Endometrium (tissue), 2 donors: ENCODE measurements around the gene COL4A6.

Experiments
- FAIRE-seq: peaks from 2 replicates; lab custom pipeline; 2012; peaks lifted over from hg19 to GRCh38; lab: Jason Lieb, UNC
- donor health status: control.
- donor health status: control.

COL4A6 gene

DNA sequence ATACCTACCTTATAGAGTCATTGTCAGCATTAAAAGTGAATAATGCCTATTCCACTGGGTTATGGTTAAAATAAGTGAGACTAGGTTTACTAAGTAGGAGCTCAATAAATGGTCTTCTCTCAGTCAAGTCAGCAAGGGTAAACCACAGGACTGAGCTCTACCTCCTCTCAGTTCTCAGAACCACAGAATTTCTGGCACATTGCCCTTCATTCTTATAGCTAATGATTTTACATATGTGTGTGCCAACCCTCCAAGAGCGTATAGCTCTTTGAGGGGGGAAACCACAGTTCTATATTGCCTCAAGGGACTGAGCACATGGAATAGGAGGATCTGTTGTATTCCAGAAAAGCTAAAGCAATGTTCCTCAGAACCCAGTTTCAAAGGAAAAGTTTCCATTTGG is 221.8 kb downstream of the COL4A6 start:
- no peak for FAIRE-seq

DNA sequence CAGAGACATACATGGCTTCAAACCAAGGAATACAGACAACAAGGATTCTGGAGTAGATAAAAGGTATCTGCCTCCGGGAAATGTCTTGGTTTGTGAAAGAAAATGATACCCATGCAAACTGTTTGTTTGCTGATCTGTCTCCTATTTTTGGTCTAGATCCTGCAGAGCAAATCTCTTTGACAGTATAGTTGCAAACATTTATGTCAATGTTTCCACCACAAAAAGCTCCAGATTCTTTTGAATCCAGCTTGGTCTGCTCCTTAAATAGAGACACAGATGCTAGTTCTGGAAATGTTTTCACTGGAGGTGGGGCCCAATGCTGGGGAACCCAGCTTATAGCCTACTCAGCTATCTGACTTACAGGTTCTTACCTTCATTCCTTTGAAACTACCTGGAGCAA is 226.9 kb downstream of the COL4A6 start:
- FAIRE-seq: no peak

DNA sequence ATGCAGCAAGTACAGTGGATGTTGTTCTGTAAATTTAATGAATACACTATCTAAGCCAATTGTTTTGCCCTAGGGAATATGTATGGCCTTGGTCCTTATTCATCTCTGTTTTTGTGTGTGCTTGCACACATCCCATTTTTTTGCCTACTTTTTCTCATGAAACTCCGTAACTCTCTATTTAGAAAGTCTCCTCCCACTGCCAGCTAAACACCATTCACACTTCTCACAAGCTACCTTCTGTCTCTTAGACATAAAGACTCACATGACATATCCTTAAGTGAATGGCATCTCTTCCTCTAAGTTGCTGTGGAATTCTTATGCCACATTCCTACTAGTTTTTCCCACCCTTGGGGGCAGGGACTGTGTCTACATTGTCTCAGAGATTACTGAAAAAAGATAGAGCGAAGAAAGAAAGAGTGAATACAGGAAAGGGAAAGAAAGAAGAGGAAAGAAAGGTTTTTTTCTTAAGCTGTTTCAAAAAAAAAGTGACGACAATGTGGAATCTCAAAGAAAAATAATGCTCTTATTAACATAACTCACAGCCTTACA is 229.1 kb downstream of the COL4A6 start:
- no peak for FAIRE-seq

DNA sequence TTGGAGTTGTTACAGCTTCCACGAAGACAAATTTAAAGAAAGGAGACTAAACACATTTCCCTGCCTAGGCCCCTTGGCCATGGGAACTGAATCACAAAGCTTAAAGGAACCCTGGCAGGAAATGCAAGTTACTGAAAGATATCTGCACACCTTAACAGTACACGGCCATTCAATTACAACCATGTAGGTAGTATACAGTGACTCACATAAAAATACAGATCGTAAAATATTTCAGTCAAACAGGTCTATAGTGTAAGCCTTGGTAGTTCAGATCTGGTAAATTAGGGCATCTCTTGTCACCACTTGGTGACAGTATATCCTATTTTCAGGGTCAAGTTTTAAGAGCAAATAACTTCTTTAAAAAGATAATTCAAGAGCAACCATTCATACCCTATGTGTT is 234.7 kb downstream of the COL4A6 start:
- FAIRE-seq: no peak

DNA sequence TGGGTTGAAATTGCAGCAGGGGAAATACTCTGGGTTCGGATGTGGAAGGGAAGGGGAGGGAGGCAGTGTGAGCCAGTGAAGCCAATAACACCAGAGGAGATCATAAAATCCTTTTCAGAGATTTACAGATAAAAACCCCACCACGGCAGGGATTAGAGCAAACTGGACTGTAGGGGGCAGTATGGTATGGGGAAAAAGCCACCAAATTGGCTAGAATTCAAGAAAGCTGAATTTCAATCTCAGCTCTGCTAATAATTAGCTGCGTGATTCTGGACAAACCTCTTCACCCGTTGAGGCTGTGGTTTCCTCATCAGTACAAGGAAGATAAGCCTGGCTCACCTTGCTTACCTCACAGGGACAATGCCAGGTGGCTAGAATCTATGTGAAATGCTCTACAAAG is 238.5 kb downstream of the COL4A6 start:
- no peak for FAIRE-seq

DNA sequence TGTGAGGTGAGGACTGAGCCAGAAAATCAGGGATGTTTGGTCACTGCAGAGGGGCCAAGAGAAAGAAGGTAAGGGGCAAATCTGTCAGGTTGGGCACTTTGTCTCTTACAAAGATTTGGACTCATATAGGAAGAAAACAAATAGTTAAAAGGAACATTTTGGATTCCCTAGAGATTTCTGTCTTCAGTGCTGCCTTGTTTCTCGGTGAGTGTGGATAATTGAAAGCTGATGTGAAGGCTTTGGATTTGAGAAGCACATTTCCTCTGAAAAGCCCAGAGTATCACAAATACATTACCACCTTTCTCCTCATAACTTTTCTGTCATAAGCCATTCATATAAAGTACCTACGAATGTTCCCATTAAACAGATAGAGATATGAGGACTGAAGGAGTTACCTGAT is 239.2 kb downstream of the COL4A6 start:
- no peak for FAIRE-seq

DNA sequence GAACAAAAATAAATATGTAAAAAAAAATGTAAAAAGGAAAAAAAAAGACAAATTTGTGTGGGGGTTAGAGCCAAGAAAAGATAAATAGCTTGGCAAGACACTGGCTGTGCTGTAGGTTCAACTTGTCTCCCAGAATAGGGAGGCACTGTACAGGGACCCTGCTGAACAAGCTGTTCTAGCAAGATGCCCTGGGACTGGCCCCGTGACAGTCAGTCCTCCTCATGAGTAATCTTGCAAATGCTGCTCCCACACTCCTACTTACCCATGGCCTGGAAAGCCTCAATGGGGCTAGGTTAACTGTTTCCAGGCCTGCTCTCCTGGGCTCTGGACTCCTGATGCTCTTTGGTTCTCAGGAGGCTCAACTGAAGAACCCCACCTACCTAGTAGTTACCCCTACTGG is 239.8 kb downstream of the COL4A6 start:
- FAIRE-seq: no peak

DNA sequence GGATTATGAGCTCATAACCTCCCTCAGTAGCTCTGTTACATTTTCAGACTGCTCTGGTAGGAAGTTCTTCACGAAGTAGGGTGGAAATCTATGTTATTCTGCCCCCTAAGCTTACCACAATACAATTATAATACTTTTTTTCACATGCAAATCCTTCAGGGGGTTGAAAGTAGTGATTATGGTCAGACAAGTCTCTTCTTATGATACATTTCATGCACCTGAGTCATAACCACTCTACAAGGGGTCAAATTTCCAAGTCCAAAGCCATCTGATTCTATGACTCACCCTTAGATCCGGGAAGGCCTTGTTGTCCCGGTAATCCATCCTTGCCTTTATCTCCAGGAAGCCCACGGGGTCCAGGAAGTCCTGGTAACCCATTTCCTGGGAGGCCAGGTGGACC is 251.4 kb downstream of the COL4A6 start:
- no peak for FAIRE-seq

DNA sequence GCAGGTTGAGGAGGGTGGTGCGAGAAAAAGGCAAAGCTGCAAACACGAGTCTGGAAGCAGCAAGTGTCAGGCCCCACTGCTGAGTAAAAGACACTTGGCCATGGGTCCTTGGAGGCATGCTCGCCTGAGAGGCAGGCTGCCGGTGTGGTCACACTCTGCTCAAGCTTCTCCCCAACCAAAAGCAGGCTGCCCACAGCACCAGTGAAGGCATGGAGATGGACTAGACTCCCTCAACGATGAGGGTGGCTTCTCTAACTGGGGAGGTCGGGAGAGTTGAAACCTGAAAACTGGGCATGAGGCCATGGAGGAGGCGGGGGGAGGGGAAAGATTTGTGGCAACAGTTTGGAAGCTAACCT is 260.1 kb downstream of the COL4A6 start:
- no peak for FAIRE-seq

DNA sequence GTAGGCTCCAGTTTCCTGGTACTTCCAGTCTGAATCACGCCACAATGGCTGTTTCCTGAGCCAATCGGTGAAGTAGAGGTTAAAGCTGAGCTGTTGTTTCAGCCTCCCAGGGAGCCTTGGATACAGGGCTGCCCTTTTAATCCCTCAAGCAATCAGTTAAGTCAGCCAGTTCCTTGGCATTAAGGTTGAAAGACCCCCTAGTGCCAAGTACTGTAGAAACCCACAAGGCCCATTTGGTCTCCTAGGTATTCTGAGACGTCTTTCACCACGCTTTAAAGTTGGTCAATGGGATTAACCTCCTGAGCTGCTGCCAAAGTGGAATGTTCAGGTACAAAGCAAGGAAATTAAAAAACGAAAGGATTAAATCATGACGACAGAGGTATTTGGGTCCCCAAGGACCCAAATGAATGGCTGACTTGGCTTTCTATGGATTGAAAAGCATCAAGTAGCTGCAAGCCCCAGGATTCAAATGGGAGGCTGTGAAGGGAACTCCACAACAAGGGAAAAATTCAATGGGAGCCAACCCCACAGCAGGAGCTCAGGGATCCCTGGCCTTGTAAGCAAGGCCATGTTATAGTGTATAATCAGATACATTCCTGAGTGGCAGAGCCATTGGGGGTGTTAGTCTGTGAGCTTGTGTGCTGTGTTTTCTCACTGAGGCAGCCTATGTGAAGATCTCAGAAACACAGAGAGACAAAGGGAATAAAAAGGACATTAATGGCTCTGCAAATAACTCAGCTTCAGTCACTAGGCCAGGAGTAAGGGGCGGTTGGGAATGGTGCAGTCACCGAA is 260.7 kb downstream of the COL4A6 start:
- FAIRE-seq: no peak

DNA sequence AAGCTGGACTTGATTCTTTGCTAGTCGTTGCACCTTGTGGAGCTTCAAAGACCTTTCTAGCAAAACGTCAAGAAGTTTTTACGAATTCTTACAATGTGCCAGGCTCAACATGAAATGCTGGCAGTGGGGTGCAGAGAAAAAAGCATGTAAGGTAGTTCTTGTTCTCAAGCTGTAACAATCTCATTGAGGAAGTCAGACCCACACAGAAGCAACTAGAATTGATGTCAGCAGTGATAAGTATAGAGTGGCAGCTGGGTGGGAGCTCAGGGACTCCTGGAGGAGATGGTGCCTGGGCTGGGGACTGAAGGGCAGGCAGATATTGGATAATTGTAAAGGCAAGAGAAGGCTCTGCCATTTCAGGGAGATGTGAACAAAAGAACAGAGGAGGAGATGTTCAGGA is 264.3 kb downstream of the COL4A6 start:
- no peak for FAIRE-seq

DNA sequence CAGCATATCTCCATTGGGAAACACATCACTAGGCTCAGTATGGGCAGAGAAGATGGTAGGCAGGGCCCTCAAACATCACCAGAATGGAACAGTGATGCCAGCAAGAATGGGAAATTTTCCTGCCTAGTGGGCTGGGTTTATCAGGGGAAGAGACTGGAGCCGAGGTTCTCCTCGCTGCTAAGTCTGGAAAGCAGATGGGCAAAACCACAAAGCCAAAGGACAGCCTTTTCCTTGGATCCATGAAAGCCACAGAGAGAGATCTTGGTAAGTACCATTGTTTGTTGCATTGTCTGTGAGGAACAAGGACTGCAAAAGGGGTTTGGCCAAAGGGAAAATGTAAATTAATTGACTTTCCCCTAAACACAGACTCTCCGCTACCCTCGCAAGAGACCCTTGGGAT is 266.6 kb downstream of the COL4A6 start:
- FAIRE-seq: no peak

DNA sequence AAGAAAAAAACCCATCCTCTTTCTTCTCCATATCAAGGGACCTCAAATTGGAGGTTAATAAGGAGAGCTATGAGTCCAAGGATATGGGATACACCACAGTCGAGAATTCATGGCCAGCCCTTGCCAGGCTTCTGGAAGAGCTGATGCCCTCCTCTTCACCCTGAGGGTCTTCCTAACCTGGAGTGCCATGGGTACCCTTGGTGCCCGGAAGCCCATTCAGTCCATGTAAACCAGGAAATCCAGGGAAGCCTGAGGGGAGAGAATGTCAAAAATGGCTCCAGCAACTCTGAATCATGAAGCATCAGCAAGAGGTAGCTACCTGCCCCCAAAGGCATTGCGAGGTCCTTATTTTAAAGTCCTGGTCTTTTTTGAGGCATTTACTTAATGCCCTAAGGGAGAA is 268.5 kb downstream of the COL4A6 start:
- no peak for FAIRE-seq

DNA sequence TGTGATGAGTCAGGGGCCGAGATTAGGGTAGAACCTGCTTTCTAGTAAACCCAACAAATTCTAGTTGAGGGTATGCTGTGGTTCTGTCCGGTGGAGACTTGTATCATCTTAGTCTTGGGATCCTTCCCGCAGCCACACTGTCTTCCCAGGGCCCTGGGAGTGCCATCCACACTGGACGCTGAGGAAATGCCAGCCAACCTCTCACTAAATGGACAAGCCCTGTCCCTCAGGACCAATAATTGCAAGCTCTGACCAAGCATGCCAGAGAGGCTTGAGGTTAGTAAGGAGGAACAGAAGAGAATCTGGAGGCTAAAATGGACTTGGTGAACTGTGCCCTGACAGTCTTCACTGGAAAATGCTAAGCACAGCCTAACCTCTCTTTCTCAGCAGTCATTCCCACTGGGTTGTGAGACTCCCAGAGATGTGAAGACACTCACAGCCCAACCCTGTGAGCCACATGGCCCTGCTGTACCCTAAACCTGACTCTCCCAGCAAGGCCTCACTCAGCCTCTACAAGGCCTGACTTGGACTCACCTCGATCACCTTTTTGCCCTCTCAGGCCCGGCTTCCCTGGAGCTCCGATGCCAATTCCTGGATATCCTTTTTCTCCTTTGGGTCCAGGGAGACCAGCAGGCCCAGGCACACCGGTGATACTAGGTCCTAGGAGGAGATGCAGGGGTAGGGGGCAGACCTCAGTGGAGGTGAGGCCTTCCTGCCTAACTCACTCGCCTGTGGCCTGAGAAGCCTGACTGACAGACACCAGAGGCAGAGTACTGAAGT is 269.1 kb downstream of the COL4A6 start:
- FAIRE-seq: no peak

DNA sequence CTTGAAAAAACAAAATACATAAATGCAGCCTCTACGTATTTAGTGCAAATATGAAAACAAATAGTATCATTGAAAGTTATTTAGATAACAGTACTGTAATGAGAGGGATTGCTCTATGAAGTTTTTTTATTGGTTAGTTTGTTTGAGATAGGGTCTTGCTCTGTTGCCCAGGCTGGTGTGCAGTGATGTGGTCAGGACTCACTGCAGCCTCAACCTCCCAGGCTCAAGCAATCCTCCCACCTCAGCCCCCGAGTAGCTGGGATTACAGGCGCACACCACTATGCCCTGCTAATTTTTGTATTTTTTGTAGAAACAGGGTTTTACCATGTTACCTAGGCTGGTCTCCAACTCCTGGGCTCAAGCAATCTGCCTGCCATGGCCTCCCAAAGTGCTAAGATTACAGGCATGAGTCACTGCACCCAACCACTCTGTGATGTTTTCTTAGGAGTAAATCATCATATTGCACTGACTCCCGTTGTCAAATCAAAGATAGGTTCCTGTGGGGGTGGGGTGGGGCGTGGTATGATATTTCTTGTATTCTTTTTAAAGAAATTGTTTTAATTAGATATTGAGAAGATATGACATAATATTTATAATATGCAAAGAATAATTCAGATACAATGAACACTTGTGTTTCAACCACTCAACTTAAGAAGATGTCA is 270.9 kb downstream of the COL4A6 start:
- FAIRE-seq: no peak

DNA sequence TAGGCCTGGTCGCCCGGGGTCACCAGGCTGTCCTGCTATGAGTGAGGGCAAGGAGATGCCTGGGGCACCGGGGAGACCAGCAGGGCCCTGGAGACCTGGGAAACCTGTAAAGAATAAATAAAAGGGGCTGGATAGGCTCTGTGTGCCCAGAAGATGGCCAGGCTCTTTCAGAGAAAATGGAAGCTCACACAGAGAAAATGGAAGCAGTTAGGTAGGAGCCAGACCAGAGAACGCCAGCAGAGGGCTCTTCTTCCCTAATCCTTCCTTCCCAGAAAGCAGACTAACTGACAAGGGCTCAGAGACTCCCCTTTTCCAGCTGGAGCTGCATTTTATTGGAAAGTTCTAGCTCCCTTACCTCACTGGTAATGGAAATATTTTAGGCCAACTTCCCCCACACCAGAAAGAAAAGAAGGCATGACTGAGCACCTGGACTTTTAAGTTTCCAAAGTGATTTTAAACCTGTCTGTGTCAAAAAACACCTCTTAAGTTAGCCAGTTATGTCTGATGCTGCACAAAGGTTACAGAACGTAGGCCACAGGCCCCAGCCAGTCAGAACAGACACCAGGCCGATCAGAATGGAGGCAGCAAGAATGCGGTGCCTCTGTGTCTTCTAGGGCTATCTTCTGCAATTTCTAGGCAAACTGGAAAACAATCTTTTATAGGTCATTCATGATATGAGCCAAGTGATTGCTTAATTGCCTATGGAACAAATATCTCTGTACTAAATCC is 272.7 kb downstream of the COL4A6 start:
- no peak for FAIRE-seq

DNA sequence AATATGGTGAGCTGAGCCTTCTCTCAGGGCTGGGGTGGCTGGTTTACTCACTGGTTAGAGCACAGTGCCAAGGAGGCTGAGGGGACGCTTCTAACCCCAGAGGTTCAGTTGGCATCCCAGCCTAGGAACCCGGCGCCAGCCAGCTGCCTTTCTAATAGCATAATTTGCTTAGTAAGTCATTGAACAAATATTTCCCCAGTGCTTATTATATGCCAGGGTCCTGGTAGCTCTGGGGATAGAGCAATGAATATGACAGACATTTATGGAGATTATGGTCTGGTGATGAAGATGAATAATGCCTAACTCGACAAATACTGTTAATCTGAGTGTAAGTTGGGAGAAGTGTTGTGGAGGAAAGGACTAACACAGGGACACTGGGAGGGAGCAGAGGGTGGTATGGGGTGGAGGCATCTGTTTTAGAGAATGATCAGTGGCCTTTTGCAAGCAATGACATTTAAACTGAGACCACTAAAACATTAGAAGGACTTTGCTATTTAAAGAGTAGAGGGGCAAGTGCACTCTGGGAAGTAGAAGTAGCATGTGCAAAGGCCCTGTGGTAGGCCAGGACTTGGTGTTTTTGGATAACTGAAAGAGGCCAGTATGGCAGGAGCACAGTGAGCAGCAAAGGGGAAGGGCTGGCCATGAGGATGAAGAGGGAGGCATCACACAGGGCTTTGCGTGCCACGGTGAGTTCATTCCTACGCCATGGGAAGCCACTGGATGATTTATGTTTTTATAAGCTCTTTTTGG is 274.7 kb downstream of the COL4A6 start:
- no peak for FAIRE-seq

DNA sequence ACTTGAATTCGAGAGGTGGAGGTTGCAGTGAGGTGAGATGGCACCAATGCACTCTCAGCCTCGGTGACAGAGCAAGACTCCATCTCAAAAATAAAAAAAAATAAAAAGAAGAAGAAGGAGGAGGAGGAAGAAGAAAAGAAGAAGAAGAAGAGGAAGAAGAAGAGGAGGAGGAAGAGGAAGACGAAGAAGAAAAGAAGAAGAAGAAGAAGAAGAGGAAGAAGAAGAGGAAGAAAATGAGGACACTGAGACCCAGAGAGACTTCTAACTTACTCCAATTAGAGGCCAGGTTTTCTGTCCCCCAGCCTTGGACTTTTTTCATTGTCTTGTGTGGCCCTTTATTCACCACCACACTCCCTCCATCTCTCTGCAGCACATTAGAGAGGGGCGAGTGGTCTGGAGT is 276.0 kb downstream of the COL4A6 start:
- FAIRE-seq: no peak

DNA sequence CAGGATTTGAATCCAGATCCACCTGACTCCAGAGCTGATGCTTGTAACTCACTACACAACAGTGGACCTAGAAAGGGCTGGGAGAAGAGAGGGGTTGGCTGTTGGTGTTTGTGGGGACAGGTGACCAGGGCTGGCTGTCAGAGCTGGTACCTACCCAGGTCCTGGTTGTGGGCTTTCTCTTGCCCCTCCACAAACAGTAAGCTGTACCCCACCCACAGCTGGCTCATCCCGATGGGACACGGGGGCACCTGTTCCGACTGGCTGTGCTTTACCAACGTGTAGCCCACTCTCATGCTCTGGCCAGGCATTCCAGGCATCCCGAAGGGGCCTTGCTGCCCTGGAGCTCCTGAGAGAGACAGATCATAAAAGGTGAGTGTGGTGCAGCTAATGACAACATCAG is 277.9 kb downstream of the COL4A6 start:
- no peak for FAIRE-seq

DNA sequence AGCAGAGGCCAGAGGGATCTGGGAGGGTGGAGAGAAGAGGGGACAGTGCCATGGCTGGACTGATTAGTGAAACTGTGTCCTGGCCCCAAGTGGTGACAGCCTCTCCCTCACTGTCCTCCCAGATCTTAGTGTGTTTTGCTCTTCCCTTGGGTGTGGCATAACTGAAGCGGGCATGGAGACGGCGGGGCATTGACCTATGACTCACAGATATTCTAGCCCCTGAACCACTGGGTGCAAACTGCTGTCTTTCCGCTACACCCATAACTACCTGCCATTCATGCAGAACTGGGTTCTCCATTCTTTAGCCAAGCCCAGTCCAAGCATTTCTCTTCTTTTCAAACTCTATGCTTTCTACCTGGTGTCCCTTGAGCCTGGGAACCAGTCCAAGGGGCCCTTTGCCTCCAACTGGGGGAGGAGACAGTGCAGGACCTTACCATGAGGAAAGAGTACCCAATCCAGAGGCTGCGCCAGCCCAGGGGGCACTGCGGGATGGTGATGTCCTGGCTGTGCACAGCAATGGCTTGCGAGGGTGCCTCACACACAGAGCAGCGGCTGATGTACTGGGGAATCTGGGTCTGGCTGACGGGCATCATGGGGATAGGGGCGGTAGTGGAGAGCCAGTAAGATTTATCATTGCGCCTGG is 279.1 kb downstream of the COL4A6 start:
- no peak for FAIRE-seq

DNA sequence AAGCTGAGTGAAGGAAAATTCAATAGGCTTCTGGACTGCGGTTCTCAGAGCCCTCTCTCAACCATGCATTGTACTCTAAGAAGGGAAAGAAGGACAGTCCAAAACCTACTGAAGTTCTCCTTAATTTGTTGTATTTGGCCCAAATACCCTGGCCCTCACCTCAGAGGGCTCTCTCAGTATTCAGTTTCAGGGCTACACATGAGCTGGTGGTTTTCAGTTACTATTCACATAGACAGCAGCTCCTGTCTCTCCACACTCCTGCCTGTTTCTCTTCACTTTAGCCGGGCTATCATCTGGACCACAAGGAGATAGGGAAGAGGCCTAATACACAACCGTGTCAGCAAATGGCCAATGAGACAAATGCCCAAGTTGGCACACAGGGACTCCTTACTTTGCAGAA is 280.6 kb downstream of the COL4A6 start:
- FAIRE-seq: no peak
